Type B pancreatic cell (in vitro differentiated cells): ENCODE data around the gene S100A13. TPM values are rescaled to one million over a fixed set of nuclear protein-coding genes. Genes with fewer than 3 reads are reported as not detected.
A peak's percentile ranks its signal among the peaks of the same experiment; 100 is the strongest.

ENCODE experiments used
- DNase-seq: peaks from one replicate; pipeline ENCODE4 v3.0.0; 2021; ENCODE audit warnings: mixed read lengths; ENCODE audit not compliant: unreplicated experiment; ENCODE audit errors: extremely low spot score
- H3K27ac Mint-ChIP-seq: 2 replicates; pipeline ENCODE4 v1.8.0; 2021; ENCODE audit warnings: mild to moderate bottlenecking, mixed read lengths
- H3K27me3 Mint-ChIP-seq: 2 replicates; pipeline ENCODE4 v1.8.0; 2021; ENCODE audit warnings: mixed read lengths
- H3K36me3 Mint-ChIP-seq: 2 replicates; pipeline ENCODE4 v1.8.0; 2021; ENCODE audit warnings: mixed read lengths
- H3K4me1 Mint-ChIP-seq: one replicate; pipeline ENCODE4 v1.8.0; 2021; ENCODE audit warnings: mixed read lengths; ENCODE audit not compliant: unreplicated experiment
- H3K4me3 Mint-ChIP-seq: 2 replicates; pipeline ENCODE4 v1.8.0; 2021; ENCODE audit warnings: mild to moderate bottlenecking, mixed read lengths
- H3K9me3 Mint-ChIP-seq: 2 replicates; pipeline ENCODE4 v1.8.0; 2021; ENCODE audit warnings: mixed read lengths
- CTCF ChIP-seq: fragments of 200-600 bp; sonication (generic); conservative IDR thresholded peaks from 2 replicates; pipeline ENCODE4 v1.5.0; 2021; ENCODE audit warnings: antibody characterized with exemption, mild to moderate bottlenecking
- total RNA-seq: library from RNA; stranded (reverse); gene quantifications from 2 replicates; pipeline ENCODE4 v1.2.1, GENCODE V29; 2021; ENCODE audit warnings: low replicate concordance

S100A13 gene
- total RNA-seq, 1 donor from 2014 or later = 58.3 TPM

- no peak for DNase-seq
- H3K9me3 Mint-ChIP-seq = no peaks in the 10 kb centered on the region
- TF ChIP-seq CTCF = no peak
- H3K27ac Mint-ChIP-seq = no peak overlapping the region
- H3K4me1 Mint-ChIP-seq = peaks cover 13% of the 10 kb centered on the region
- peaks cover 42% of the 10 kb centered on the region for H3K36me3 Mint-ChIP-seq
- H3K4me3 Mint-ChIP-seq = no peak overlapping the region
- no peaks in the 10 kb centered on the region for H3K27me3 Mint-ChIP-seq
These were observed 12.0 kb upstream of the S100A13 start for GRCh38 chr1:153639280-153639679.

GRCh38 chr1:153638261-153638660, 11.0 kb upstream of the S100A13 start:
- no peak for DNase-seq
- H3K36me3 Mint-ChIP-seq = peaks cover 41% of the 10 kb centered on the region
- H3K4me3 Mint-ChIP-seq = no peak overlapping the region
- peaks cover 20% of the 10 kb centered on the region for H3K4me1 Mint-ChIP-seq
- no peak overlapping the region for H3K27ac Mint-ChIP-seq
- H3K27me3 Mint-ChIP-seq = no peaks in the 10 kb centered on the region
- no peak for TF ChIP-seq CTCF
- no peaks in the 10 kb centered on the region for H3K9me3 Mint-ChIP-seq

GRCh38 chr1:153636312-153636711, 9.0 kb upstream of the S100A13 start:
- H3K36me3 Mint-ChIP-seq = peaks cover 34% of the 10 kb centered on the region
- H3K27ac Mint-ChIP-seq = peak overlapping the region; percentile 34
- DNase-seq = no peak
- no peaks in the 10 kb centered on the region for H3K27me3 Mint-ChIP-seq
- peaks cover 3% of the 10 kb centered on the region for H3K9me3 Mint-ChIP-seq
- TF ChIP-seq CTCF = no peak
- peak overlapping the region; percentile 80 for H3K4me3 Mint-ChIP-seq
- H3K4me1 Mint-ChIP-seq = peaks cover 27% of the 10 kb centered on the region

- Mint-ChIP-seq H3K36me3 (peaks cover 29% of the 10 kb centered on the region), H3K9me3 (peaks cover 3% of the 10 kb centered on the region), H3K27me3 (no peaks in the 10 kb centered on the region), H3K4me3 (peak overlapping the region; percentile 80), H3K27ac (peak overlapping the region; percentile 39), H3K4me1 (peaks cover 27% of the 10 kb centered on the region)
- DNase-seq = no peak
- no peak for TF ChIP-seq CTCF
These were observed 8.6 kb upstream of the S100A13 start for GRCh38 chr1:153635872-153636271.

GRCh38 chr1:153633754-153634665, 6.7 kb upstream of the S100A13 start, which contains the start of gene CHTOP:
CHTOP (plus strand) TSS chr1:153634066; CDS start chr1:153636589, 2,523 bp downstream.
- H3K27ac Mint-ChIP-seq = peak within 1 kb of the TSS; percentile 100
- no peaks in the 10 kb centered on the region for H3K27me3 Mint-ChIP-seq
- peaks cover 3% of the 10 kb centered on the region for H3K9me3 Mint-ChIP-seq
- H3K4me3 Mint-ChIP-seq = peak within 1 kb of the TSS; percentile 99
- H3K4me1 Mint-ChIP-seq = peaks cover 30% of the 10 kb centered on the region
- peak; percentile 96 for DNase-seq
- peaks cover 28% of the 10 kb centered on the region for H3K36me3 Mint-ChIP-seq
- TF ChIP-seq CTCF = peak; percentile 44
